ENCODE results near the gene RGS6.

DNA sequence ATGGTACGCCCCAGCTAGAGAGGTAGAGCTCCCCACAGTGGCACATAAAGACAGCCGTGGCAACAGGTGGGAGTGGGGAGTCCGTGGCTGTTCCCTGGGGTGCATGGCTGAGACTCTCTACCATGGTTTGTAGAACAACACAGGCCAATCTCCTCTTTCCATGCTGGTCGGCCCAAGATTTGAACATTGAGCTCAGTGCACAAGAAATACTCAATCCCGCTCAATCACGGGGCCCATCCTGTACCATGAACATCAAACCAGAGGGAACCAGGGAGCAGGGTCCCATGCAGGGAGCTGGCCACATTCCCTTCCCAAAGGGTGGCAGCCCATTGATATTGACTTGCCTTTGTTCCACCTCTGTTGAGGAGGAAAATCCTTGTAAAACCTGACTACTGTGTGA, 608.6 kb downstream of the RGS6 start:
- TF ChIP-seq GABPA (IDR thresholded peaks at IDR 0.05 in 1 of 2, conservative IDR thresholded peaks at IDR 0.05 in 1 of 2): no peak
- TF ChIP-seq, protein P1, sequence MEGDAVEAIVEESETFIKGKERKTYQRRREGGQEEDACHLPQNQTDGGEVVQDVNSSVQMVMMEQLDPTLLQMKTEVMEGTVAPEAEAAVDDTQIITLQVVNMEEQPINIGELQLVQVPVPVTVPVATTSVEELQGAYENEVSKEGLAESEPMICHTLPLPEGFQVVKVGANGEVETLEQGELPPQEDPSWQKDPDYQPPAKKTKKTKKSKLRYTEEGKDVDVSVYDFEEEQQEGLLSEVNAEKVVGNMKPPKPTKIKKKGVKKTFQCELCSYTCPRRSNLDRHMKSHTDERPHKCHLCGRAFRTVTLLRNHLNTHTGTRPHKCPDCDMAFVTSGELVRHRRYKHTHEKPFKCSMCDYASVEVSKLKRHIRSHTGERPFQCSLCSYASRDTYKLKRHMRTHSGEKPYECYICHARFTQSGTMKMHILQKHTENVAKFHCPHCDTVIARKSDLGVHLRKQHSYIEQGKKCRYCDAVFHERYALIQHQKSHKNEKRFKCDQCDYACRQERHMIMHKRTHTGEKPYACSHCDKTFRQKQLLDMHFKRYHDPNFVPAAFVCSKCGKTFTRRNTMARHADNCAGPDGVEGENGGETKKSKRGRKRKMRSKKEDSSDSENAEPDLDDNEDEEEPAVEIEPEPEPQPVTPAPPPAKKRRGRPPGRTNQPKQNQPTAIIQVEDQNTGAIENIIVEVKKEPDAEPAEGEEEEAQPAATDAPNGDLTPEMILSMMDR (IDR thresholded peaks at IDR 0.05; ENCODE audit: low read depth, low read length, missing input control): no peak
- no peak for TF ChIP-seq EGR1 (IDR thresholded peaks at IDR 0.05; ENCODE audit: low read depth in 2 of 2)
- no peak for TF ChIP-seq YY1 (IDR thresholded peaks at IDR 0.05)
- TF ChIP-seq, protein P2, sequence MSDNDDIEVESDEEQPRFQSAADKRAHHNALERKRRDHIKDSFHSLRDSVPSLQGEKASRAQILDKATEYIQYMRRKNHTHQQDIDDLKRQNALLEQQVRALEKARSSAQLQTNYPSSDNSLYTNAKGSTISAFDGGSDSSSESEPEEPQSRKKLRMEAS (IDR thresholded peaks at IDR 0.05): no peak
